Panc1 (cell line): ENCODE measurements around the gene NRG2. TPM values are rescaled to one million over a fixed set of nuclear protein-coding genes. Genes with fewer than 3 reads are reported as not detected.
A peak's percentile ranks its signal among the peaks of the same experiment; 100 is the strongest.

Experiments used
- ATAC-seq: fragments of 200-7000 bp; cut with Tn5 transposase; 2 replicates; pipeline ENCODE4 v1.9.1; 2020; ENCODE audit warnings: mild to moderate bottlenecking, moderate library complexity
- BruUV-seq: library from RNA; stranded (reverse); fragments of 400-500 nt; replicated peaks from 2 replicates; lab custom pipeline; 2021; lab: Mats Ljungman, UMichigan
- CTCF ChIA-PET: fragments of 300-600 bp; sonication (Branson Sonifier 250); formaldehyde crosslinking; loops from one replicate; lab custom pipeline; 2022; ENCODE audit warnings: antibody characterized with exemption; lab: Charles Lee
- POLR2A ChIA-PET: fragments of 300-600 bp; sonication (Branson Sonifier 250); formaldehyde crosslinking; loops from one replicate; lab custom pipeline; 2022; ENCODE audit warnings: antibody characterized with exemption; lab: Charles Lee
- DNase-seq: peaks from one replicate; pipeline ENCODE4 v3.0.0-alpha.2; 2010; ENCODE audit warnings: low read depth, low spot score
- H3K27ac ChIP-seq: 2 replicates; pipeline ENCODE4 v1.5.1; 2011; ENCODE audit warnings: mild to moderate bottlenecking, low read length, inconsistent platforms
- H3K27me3 ChIP-seq: fragments of 200-500 bp; sonication (Bioruptor generic); 2 replicates; pipeline ENCODE4 v1.6.0; 2014; ENCODE audit warnings: low read length, inconsistent platforms; ENCODE audit not compliant: control insufficient read depth, insufficient read depth
- H3K36me3 ChIP-seq: fragments of 200-500 bp; sonication (Bioruptor generic); 2 replicates; pipeline ENCODE4 v1.5.1; 2014; ENCODE audit warnings: inconsistent platforms, mild to moderate bottlenecking, low read length, moderate library complexity; ENCODE audit not compliant: control insufficient read depth, insufficient read depth
- H3K4me1 ChIP-seq: 2 replicates; pipeline ENCODE4 v1.5.1; 2011; ENCODE audit warnings: inconsistent platforms, mild to moderate bottlenecking, low read length, moderate library complexity; ENCODE audit not compliant: control insufficient read depth, insufficient read depth
- H3K4me3 ChIP-seq, 2 experiments: 2 replicates each; pipeline ENCODE4 v1.5.1; 2011 to 2012; ENCODE audit warnings: low read depth in 2 of 2, low read length in 2 of 2, mild to moderate bottlenecking in 2 of 2, inconsistent platforms in 1 of 2, moderate library complexity in 1 of 2
- H3K9me3 ChIP-seq: fragments of 200-500 bp; sonication (Bioruptor generic); 2 replicates; pipeline ENCODE4 v1.5.1; 2014; ENCODE audit warnings: low read depth, mild to moderate bottlenecking, inconsistent platforms, low read length, moderate library complexity; ENCODE audit not compliant: control insufficient read depth, insufficient read depth
- CTCF ChIP-seq: fragments of 450-650 bp; IDR thresholded peaks from 2 replicates; pipeline ENCODE4 v1.5.1; 2017; ENCODE audit warnings: mild to moderate bottlenecking
- POLR2AphosphoS5 ChIP-seq: IDR thresholded peaks from 2 replicates; pipeline ENCODE4 v1.6.1; 2012; ENCODE audit warnings: mild to moderate bottlenecking, low read depth, low read length, moderate library complexity
- REST ChIP-seq, 2 experiments: IDR thresholded peaks; 2 replicates each; pipeline ENCODE4 v1.6.1; 2011 to 2012; ENCODE audit warnings: low read depth in 2 of 2, control low read depth in 1 of 2, low read length in 1 of 2, mild to moderate bottlenecking in 1 of 2, moderate library complexity in 1 of 2; ENCODE audit not compliant: insufficient read depth in 1 of 2
- SIN3A ChIP-seq: IDR thresholded peaks from 2 replicates; pipeline ENCODE4 v1.6.1; 2012; ENCODE audit warnings: low read depth, mild to moderate bottlenecking, low read length, moderate library complexity, borderline replicate concordance; ENCODE audit not compliant: insufficient read depth
- TCF7L2 ChIP-seq: IDR thresholded peaks from 2 replicates; pipeline ENCODE4 v1.6.1; 2011; ENCODE audit warnings: mild to moderate bottlenecking, low read depth, low read length, inconsistent platforms
- in situ Hi-C: cut with HindIII; loops from 2 replicates; pipeline ENCODE4 v1.10.0; 2016; ENCODE audit warnings: low sequenced_read_pairs, low pct_unique_long_range_greater_than_20kb
- intact Hi-C: fragments of 100-400 bp; cut with micrococcal nuclease; formaldehyde crosslinking; loops from one replicate; pipeline ENCODE4 v1.10.0; 2022; ENCODE audit not compliant: unreplicated experiment
- total RNA-seq: library from RNA; stranded (reverse); gene quantifications from one replicate; pipeline ENCODE4 v1.2.1, GENCODE V29; 2021; ENCODE audit not compliant: unreplicated experiment

The NRG2 gene
- total RNA-seq, 1 experiment from 2014 or later = 20.2 TPM

GRCh38 chr5:139837711-139838380, 205.3 kb downstream of the NRG2 start:
- DNase-seq (no peak), ATAC-seq (peak; percentile 29; the same call in 1 of the 2 replicates)
- TF ChIP-seq TCF7L2 (no peak), POLR2AphosphoS5 (no peak), SIN3A (no peak), REST (IDR thresholded peaks at IDR 0.05; ENCODE audit: insufficient read depth in 1 of 2, low read depth in 2 of 2, low read length in 1 of 2) (no peak), CTCF (no peak)
- Histone ChIP-seq H3K36me3 (no peaks in the 10 kb centered on the region), H3K4me1 (no peaks in the 10 kb centered on the region), H3K4me3 (no peak overlapping the region), H3K9me3 (no peaks in the 10 kb centered on the region), H3K27ac (no peak overlapping the region), H3K27me3 (peaks cover 6% of the 10 kb centered on the region; the same call in 1 of the 2 replicates)
- in situ Hi-C loops = no loop called here
- CTCF ChIA-PET = interaction anchor here (0.6 kb wide), 1 partner anchor 85 kb away, joined by 5 read pairs; no protein-coding TSS in a partner anchor
- intact Hi-C loops = no loop called here
- BruUV-seq = no TSS peak
- POLR2A ChIA-PET = no interaction called here

- ChIA-PET CTCF (interaction anchor here (0.7 kb wide), 1 partner anchor 78 kb away, joined by 3 read pairs; no protein-coding TSS in a partner anchor), POLR2A (no interaction called here)
- Histone ChIP-seq H3K9me3 (no peaks in the 10 kb centered on the region), H3K4me3 (no peak overlapping the region), H3K4me1 (no peaks in the 10 kb centered on the region), H3K27me3 (peaks cover 16% of the 10 kb centered on the region), H3K36me3 (no peaks in the 10 kb centered on the region), H3K27ac (no peak overlapping the region)
- intact Hi-C loops (no loop called here), in situ Hi-C loops (no loop called here)
- ATAC-seq = no peak
- TF ChIP-seq POLR2AphosphoS5 (no peak), CTCF (no peak), SIN3A (no peak), TCF7L2 (no peak), REST (IDR thresholded peaks at IDR 0.05; ENCODE audit: insufficient read depth in 1 of 2, low read depth in 2 of 2, low read length in 1 of 2) (no peak)
- DNase-seq = no peak
- BruUV-seq = no TSS peak
These were observed 206.5 kb downstream of the NRG2 start for GRCh38 chr5:139836469-139837208.
